DMS53 treated with DMSO at 0.1 percent for 48 hours (cell line): Measurements from ENCODE around the gene SPTLC1.

Experiments
- DNase-seq: peaks from one replicate; lab custom pipeline; 2025; ENCODE audit not compliant: unreplicated experiment; lab: John Stamatoyannopoulos, UW

Gene SPTLC1

GRCh38 chr9:91986248-91986647 lies 129.0 kb downstream of the SPTLC1 start:
- no peak for DNase-seq

GRCh38 chr9:91985692-91986091 lies 129.5 kb downstream of the SPTLC1 start:
- DNase-seq, result no peak
